Right lobe of liver (tissue), 6 donors: Measurements from ENCODE around the gene TFB2M. TPM values are rescaled to one million over a fixed set of nuclear protein-coding genes. Genes with fewer than 3 reads are reported as not detected.
A peak's percentile ranks its signal among the peaks of the same experiment; 100 is the strongest.

ENCODE experiments used
- ATAC-seq, 4 donors: fragments of 200-7000 bp; cut with Tn5 transposase; one replicate each; pipeline ENCODE4 v1.9.1; 2020; ENCODE audit warnings: mild to moderate bottlenecking in 4 of 4, moderate library complexity in 4 of 4
- DNase-seq, 3 donors: peaks; one replicate each; pipeline ENCODE4 v3.0.0-alpha.2; 2020
- H3K27ac ChIP-seq, 3 donors: fragments of 200-600 bp; one replicate each; pipeline ENCODE4 v1.8.0; 2022
- H3K27me3 ChIP-seq, 2 donors: fragments of 200-600 bp; one replicate each; pipeline ENCODE4 v1.8.0; 2022
- H3K36me3 ChIP-seq, 4 donors: fragments of 200-600 bp; sonication (generic) in 1 of 4; one replicate each; pipeline versions ENCODE4 v1.5.1 to v1.8.0; 2017 to 2022; ENCODE audit warnings: control low read depth in 1 of 4
- H3K4me1 ChIP-seq, 4 donors: fragments of 200-600 bp; sonication (generic) in 1 of 4; one replicate each; pipeline versions ENCODE4 v1.5.1 to v1.8.0; 2017 to 2022; ENCODE audit warnings: control low read depth in 1 of 4
- H3K4me3 ChIP-seq, 3 donors: fragments of 200-600 bp; one replicate each; pipeline ENCODE4 v1.8.0; 2022
- H3K9me3 ChIP-seq, 4 donors: fragments of 200-600 bp; sonication (generic) in 1 of 4; one replicate each; pipeline versions ENCODE4 v1.5.1 to v1.8.0; 2017 to 2022; ENCODE audit warnings: control low read depth in 1 of 4
- POLR2A ChIP-seq: fragments of 450-650 bp; IDR thresholded peaks from one replicate; pipeline ENCODE4 v1.6.1; 2017; ENCODE audit warnings: antibody characterized with exemption, mild to moderate bottlenecking
- WGBS: methylation state at CpG from one replicate; pipeline ENCODE4 v1.1.6; 2018; ENCODE audit warnings: low coverage, low lambda C conversion rate; ENCODE audit not compliant: insufficient coverage; ENCODE audit errors: missing lambda C conversion rate; 5-methylcytosine and 5-hydroxymethylcytosine counted together
- intact Hi-C, 2 donors: fragments of 100-400 bp; cut with DNase I; formaldehyde crosslinking; loops; one replicate each; pipeline versions ENCODE4 v1.11.2 to v1.14.1; 2022
- long read RNA-seq: library from polyadenylated mRNA; unstranded; transcript quantifications from one replicate; pipeline ENCODE4 v2.0.0, GENCODE V29; 2019
- total RNA-seq, 6 experiments: library from RNA; depleted of rRNA in 2 of 6; stranded (reverse); fragments of >200 nt in 2 of 6; fragmentation: NEBNext Ultra II Directional in 3 of 6; extraction: Animal tissue kit (Norgen Biotek cat#: 25700) in 3 of 6; gene quantifications; one replicate each; pipeline versions ENCODE4 v1.1.0 to v1.2.4, GENCODE V29; 2016 to 2023
- TF ChIP-seq, protein P1 (sequence below), 4 donors: fragments of 200-600 bp in 3 of 4; fragments of 450-650 bp in 1 of 4; IDR thresholded peaks; one replicate each; pipeline versions ENCODE4 v1.5.1 to v1.8.0; 2016 to 2022; ENCODE audit warnings: antibody characterized with exemption in 4 of 4, mild to moderate bottlenecking in 2 of 4
- donor health status: DM: no; HTN: yes; CAD: no.
- donor health status: DM: no; HTN: no; CAD: no.
- donor health status: DM: no; HTN: no; CAD: no.
- donor health status: DM: no; HTN: yes; CAD: no.
- donor health status: DM: no; HTN: yes; CAD: no.

TFB2M gene
- total RNA-seq, result 10 to 100 TPM; 13.1 to 24.8 (median 19.6) TPM
- long read RNA-seq, transcript TFB2M-201 (8 exons, 1,848 nt), result major isoform, 8 of 10 reads
- long read RNA-seq, partial matches to known transcripts, result 1 of 10 reads
- long read RNA-seq, other reads (novel, unspliced or antisense), result 1 of 10 reads

GRCh38 chr1:246566128-246566812, at the start of gene TFB2M, which contains the start of gene CNST:
TSS of gene TFB2M (minus strand) at chr1:246566261. CDS start at chr1:246566138, 123 bp downstream.
TSS of gene CNST (plus strand) at chr1:246566456. CDS start at chr1:246591563, 25,107 bp downstream.
- H3K27me3 ChIP-seq, result no peaks in the 10 kb centered on the region
- peak within 1 kb of the TSS; percentile 87 to 91 (median 90) for H3K27ac ChIP-seq
- peaks cover 0 to 16% (median 6%) of the 10 kb centered on the region in 4 donors for H3K4me1 ChIP-seq
- 0% methylated on average over 12 of the region's 62 CpGs for WGBS
- H3K36me3 ChIP-seq, result peaks cover 0 to 8% (median 0%) of the 10 kb centered on the region in 4 donors
- peak within 1 kb of the TSS; percentile 89 to 92 (median 92) for H3K4me3 ChIP-seq
- H3K9me3 ChIP-seq, result no peaks in the 10 kb centered on the region
- TF ChIP-seq, protein P1, sequence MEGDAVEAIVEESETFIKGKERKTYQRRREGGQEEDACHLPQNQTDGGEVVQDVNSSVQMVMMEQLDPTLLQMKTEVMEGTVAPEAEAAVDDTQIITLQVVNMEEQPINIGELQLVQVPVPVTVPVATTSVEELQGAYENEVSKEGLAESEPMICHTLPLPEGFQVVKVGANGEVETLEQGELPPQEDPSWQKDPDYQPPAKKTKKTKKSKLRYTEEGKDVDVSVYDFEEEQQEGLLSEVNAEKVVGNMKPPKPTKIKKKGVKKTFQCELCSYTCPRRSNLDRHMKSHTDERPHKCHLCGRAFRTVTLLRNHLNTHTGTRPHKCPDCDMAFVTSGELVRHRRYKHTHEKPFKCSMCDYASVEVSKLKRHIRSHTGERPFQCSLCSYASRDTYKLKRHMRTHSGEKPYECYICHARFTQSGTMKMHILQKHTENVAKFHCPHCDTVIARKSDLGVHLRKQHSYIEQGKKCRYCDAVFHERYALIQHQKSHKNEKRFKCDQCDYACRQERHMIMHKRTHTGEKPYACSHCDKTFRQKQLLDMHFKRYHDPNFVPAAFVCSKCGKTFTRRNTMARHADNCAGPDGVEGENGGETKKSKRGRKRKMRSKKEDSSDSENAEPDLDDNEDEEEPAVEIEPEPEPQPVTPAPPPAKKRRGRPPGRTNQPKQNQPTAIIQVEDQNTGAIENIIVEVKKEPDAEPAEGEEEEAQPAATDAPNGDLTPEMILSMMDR (IDR thresholded peaks at IDR 0.05), result no peak
- peak; percentile 94 for TF ChIP-seq POLR2A
- intact Hi-C loops, result no loop called here
- ATAC-seq, result peak; percentile 97 to 99 (median 98)
- DNase-seq, result peak; percentile 98 to 99 (median 99)

GRCh38 chr1:246613096-246613758, 47.2 kb upstream of the TFB2M start:
- intact Hi-C loops, result no loop called here
- H3K4me1 ChIP-seq, result peaks cover 0 to 5% (median 2%) of the 10 kb centered on the region in 4 donors
- H3K4me3 ChIP-seq, result no peak overlapping the region
- H3K27me3 ChIP-seq, result no peaks in the 10 kb centered on the region
- no peaks in the 10 kb centered on the region for H3K9me3 ChIP-seq
- WGBS, result 88% methylated on average over 5 of the region's 6 CpGs
- no peak for ATAC-seq
- H3K27ac ChIP-seq, result no peak overlapping the region
- TF ChIP-seq, protein P1 (IDR thresholded peaks at IDR 0.05), result no peak
- TF ChIP-seq POLR2A, result no peak
- H3K36me3 ChIP-seq, result no peaks in the 10 kb centered on the region
- no peak for DNase-seq

GRCh38 chr1:246609632-246610031, 43.6 kb upstream of the TFB2M start:
- H3K27ac ChIP-seq, result peak overlapping the region; percentile 12 to 75 (median 53)
- intact Hi-C loops, result no loop called here
- TF ChIP-seq, protein P1 (IDR thresholded peaks at IDR 0.05), result no peak
- TF ChIP-seq POLR2A, result no peak
- no peak for ATAC-seq
- H3K9me3 ChIP-seq, result no peaks in the 10 kb centered on the region
- H3K4me3 ChIP-seq, result no peak overlapping the region
- 71% methylated on average over 4 of the region's 4 CpGs for WGBS
- no peaks in the 10 kb centered on the region for H3K27me3 ChIP-seq
- no peaks in the 10 kb centered on the region for H3K36me3 ChIP-seq
- peaks cover 0 to 7% (median 2%) of the 10 kb centered on the region in 4 donors for H3K4me1 ChIP-seq
- DNase-seq, result no peak

DNA sequence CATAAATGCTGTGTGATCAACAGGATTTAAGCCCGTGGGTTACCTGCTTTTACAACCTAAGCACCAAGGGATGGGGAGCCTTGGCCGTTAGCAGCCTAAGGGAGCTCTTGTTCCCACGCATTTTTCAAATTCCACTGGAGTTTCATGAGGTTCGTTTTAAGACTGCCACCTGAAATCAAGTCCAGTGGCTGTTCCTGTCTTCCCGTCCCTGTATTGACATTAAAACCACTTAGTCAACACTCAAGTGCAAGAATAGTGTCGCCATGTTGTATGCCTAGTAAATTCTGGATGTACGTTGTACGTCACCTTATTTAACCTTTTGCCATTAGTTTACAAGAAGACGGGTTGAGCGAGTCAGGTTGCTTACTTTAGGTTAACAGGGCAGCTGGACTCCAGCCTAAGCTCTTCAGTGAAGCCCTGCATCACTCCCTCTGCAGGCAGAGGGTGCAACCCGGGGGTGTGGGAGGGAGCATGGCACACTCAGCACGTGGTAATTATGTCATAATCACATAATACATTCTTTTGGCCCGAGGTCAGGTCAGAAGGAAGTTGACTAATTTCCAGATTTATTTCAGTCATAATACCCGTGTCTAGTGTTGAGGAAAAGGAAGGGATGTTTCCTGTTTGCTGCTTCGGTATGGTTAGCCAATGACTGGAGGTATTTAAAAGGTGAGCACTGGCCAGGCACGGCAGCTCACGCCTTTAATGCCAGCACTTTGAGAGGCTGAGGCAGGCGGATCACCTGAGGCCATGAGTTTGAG, 42.7 kb upstream of the TFB2M start:
- DNase-seq (peak; percentile 63 to 77 (median 71)), ATAC-seq (peak; percentile 86 to 96 (median 94))
- WGBS, result 26% methylated on average over 16 of the region's 18 CpGs
- Histone ChIP-seq H3K4me1 (peaks cover 0 to 7% (median 2%) of the 10 kb centered on the region in 4 donors), H3K36me3 (no peaks in the 10 kb centered on the region), H3K4me3 (no peak overlapping the region), H3K27me3 (no peaks in the 10 kb centered on the region), H3K9me3 (no peaks in the 10 kb centered on the region), H3K27ac (peak overlapping the region; percentile 34 to 75 (median 53))
- TF ChIP-seq, protein P1 (IDR thresholded peaks at IDR 0.05), result peak in 3 of 4 donors; percentile 10 to 21 (median 17)
- TF ChIP-seq POLR2A, result no peak
- intact Hi-C loops, result no loop called here
